ENCODE measurements around the gene ZKSCAN2.

ZKSCAN2 gene

DNA sequence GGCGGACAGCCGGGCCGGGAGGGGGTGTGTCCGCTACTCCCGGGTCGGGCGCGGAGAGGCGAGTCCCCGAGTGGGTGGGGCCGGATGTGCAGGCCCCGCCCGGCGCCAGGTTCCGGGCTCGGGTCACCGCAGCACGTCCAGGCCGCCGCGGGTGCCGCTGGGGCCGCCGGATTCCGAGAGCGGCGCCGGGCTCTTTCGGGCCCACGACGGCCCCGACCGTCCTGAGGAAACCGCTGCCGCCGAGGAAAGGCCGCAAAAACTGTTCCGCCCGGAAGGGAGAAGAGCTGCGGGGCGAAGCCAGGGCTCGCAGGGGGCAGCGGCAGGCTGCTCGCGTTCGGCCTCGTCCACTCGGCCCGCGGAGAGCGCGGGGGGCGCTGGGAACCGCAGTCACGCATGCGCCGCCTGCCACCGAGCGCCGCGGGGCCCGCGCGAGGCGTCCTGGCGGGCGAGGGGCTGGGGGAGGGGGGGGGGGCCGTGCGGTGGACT is at the start of gene ZKSCAN2:
TSS of gene ZKSCAN2 (minus strand) at position 376 of the 486 bp plus-strand sequence. CDS start 718 bp downstream, outside the sequence.
- peak; percentile 87 for DNase-seq (ENCODE audit: low spot score)

DNA sequence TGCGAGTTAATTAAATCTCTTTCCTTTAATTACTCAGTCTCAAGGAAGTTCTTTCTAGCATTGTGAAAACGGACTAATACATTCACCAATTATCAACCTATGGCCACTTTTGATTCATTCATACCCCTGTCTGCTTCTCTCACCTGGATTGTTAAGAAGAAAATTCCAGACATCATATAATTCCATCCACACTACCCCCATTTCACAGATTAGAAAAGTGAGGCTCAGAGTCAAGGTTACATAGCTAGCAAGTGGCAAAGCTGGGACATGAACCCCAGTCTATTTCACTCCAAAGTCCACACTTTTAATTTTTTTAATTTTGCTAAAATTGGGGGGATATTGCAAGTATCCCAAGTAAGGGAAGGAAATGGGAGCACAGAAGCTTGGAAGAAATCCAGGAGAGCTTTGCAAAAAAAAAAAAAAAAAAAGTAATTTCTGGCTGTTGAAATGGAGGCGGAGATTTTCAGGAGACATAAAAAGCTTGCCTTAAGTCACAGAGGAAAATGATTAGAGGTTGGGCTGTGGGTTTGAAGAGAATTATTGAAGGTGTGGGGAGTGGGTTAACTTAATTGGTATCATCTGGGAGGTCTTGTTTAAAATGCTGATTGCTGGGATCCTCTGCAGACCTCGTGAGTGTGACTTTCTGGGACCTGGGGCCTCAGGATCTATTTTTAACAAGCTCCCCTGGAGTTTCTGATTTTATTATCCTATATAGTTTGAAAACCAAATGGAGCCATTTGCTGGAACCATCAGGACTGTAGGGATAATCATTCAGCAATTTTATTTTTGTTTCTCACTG is 42.3 kb upstream of the ZKSCAN2 start:
- no peak for DNase-seq (ENCODE audit: low spot score)

DNA sequence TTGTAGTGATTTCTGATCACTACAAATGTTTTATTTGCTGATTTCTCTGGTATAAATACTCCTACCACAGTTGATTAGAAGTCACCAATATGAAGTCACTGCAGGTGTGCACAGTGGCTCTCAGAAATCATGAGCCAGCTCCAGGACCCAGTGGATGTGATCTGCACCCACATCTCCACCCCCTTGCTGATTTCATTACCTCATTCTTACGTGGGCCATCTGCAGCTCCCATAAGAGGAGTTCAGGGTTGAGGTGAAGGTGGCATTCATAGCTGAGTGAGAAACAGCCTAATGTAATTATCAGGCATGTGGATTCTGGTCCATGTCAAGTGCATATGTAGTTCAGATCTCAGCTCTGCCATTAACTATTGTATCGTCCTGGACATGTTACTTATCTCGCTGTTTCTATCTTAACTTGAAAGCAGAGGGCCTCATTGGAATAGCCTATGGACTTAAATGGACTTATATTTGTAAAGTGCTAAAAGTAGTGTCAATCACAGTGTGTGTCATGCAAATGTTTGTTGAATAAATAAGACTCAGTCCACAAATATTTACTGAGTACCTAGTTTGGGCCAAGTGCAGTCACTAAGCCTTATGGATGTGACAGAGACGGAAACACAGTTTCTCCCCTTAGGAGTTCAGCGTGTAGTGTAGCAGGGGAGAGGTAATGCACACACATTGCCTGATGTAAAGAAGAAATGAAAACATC is 40.7 kb upstream of the ZKSCAN2 start:
- no peak for DNase-seq (ENCODE audit: low spot score)

DNA sequence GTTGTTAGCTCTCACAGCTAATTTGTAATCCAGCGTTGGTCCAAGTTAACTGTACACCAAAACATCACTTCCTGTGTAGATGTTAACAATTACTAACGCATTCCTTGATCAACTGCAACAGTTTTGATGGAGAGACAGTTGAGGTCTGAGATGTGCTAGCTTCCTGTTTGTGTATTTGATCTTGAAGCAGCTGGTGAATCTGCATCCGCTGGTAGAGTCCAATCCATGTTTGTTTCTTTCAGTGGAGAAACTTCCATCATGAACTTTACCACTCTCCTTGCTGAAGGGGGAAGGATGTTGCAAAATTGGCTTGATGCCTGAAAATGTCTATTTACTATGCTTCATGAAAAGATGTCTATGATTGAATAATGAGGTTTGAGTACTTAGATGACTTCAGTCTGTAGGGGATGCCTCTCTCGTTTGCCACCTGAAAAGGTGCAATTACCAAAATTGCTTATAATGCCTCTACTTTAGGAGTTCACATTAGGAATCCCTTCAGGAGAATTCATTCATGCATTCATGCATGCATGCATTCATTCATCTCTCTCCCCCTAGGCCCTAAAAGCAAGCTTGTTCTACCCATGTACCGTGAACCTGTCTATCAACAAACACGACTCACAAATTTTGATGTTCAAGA is 39.6 kb upstream of the ZKSCAN2 start:
- no peak for DNase-seq (ENCODE audit: low spot score)

DNA sequence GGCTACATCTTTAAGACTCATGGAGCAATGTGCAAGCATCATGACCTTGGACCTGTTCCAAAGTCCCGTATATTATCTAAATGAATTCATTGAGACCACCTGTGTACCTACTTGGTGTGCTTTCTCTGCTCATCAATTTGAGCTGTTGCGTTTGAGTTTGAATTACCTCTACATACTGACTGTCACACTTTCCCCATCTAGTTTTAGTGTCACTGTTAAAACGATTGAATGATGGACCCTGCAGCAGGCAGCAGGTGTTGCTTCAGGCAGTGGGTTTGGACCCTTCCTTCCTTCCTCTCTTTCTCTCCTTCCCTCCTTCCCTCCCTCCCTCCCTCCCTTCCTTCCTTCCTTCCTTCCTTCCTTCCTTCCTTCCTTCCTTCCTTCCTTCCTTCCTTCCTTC is 33.9 kb upstream of the ZKSCAN2 start:
- no peak for DNase-seq (ENCODE audit: low spot score)

DNA sequence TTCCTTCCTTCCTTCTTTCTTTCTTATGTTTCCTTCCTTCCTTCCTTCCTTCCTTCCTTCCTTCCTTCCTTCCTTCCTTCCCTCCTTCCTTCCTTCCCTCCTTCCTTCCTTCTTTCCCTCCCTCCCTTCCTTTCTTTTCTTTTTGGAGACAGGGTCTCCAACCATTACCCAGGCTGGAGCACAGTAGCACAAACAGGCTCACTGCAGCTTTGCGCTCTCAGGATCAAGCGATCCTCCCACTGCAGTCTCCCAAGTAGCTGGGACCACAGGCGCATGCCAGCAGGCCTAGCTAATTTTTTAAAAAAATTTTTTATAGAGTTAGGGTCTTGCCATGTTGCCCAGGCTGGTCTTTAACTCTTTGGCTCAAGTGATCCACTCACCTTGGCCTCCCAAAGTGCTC is 31.8 kb upstream of the ZKSCAN2 start:
- no peak for DNase-seq (ENCODE audit: low spot score)

DNA sequence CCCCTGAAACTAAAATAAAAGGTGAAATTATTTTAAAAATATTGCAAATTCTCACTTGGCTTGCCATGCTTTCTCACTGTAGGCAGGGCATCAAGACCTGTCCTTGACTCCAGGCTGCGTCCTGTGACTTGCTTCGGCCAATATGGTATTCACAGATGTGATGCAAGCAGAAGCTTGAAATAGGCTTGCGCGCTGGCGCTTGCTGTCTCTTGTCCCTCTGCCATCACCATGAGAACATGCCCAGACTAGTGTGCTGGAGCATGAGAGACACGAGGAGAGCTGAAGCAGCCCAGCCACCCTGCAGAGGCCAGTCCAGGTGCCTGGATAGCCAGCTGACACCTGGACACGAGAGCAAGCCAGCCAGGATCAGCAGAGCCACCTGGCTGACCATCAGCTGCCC is 21.8 kb upstream of the ZKSCAN2 start:
- DNase-seq (ENCODE audit: low spot score): no peak

DNA sequence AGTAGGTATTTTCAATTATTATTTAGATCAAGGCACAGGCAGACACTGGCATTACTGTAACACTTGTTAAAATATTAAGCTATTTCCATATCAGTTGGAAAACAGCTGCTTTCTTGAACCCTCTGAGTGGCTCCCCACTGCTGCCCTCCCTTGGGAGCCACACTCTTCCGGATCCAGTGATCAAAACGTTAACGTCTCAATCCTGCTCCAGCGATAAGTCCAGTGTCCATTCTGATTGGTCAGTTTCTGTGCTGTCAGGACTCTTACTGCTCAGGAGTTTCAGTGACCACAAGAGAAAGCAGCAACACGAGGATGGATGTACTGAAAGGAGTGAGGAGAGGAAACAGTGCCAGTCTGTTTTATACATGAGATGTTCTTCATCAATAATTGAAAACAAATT is 13.8 kb upstream of the ZKSCAN2 start:
- DNase-seq (ENCODE audit: low spot score): no peak

DNA sequence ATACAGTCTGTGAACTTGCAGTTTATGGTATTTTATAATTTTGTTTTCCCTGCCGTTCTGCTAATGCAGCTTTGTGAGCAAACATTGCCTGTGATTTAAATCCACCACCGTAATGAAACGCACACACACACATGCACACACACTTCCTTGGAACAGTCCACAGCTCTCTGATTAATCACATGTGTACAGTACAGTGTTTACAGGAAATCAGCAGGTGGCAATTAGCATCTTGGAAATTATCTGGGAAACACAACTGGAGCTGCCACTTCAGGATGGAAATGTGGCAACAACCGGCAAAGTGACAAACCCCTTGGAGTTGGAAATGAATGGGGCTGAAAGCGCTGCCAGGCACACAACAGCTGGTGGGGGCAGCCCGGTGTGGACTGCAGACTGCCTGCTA is 12.9 kb upstream of the ZKSCAN2 start:
- DNase-seq (ENCODE audit: low spot score): no peak

DNA sequence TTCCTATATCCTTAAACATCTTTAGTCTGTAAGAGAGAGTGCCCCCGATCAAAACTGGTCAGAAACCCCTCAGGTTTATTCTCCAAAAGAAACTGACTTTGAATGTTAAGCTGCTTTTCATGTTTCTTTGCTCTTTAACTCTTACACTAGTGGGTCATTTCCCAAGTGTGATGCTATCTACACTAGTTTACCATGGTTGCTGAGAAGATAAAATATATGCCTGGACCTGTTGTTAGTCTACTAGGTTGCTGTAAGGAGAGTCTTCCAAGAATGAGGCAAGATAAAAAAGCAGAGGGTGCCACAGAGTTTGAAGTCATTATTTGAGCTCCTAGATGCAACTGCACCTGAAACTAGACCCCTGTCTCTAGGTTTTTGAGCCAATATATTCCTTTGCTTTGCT is 12.2 kb upstream of the ZKSCAN2 start:
- no peak for DNase-seq (ENCODE audit: low spot score)

DNA sequence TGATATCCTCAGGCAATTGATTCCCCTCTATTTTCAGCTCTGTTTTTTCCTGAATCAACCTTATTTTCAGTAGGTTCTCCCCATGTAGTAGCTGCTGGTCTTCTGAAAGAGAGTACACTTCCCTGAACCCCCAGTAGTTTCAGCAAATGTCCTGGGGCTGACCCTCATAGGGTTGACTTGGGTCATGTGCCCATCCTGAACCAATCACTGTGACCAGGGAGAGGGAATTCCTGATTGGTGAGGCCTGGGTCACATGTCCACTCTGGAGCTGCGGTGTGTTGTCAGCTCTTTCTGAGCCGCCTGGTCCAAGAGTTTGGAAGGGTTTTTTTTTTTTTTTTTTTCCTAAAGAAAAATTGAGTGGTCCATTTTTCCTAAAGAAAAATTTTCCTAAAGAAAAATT is 8.3 kb upstream of the ZKSCAN2 start:
- DNase-seq (ENCODE audit: low spot score): no peak

DNA sequence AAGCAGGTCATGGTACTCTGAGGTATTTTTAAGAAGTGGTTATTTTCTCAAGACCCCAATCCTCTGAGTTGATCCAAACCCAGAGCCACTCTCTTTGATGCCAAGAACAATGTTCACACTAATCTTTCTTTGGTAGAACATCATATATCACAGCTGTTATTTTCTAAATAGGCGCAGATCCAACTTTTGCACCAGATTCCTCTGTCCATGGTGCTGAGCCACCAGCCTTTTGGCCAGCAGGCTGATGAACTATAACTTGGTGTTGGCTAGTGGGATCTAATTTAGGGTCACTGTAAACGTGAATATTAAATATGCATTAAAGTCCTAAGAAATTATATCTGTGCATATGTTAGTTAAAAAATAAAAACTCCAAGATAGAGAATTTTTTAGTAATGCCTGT is 7.0 kb upstream of the ZKSCAN2 start:
- no peak for DNase-seq (ENCODE audit: low spot score)

DNA sequence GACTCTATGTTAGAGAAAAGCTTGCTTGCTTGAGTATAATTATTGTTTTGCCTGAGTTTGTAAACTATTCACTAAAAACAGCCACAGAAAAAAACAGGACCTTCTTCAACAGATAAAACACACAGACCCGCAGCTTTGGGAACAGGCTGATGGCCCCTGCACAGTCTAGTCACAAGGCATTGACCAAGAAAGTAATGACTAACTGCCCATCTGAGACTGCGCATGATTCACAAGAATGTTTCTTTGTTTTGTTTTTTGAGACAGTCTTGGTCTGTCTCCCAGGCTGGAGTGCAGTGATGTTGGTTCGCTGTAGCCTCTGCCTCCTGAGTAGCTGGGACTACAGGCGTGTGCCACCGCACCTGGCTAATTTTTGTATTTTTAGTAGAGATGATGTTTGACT is 2.8 kb upstream of the ZKSCAN2 start:
- no peak for DNase-seq (ENCODE audit: low spot score)

DNA sequence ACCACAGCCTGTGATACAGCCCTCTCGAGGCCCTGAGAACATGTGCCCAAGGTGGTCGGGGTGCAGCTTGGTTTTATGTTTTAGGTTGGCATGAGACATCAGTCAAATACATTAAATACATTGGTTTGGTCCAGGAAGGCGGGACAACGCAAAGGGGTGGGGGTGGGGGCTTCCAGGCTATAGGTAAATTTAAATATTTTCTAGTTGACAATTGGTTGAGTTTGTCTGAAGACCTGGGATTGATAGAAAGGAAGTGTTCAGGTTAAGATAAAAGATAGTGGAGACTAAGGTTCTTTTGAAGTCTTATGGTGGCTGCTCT is 1.2 kb upstream of the ZKSCAN2 start:
- no peak for DNase-seq (ENCODE audit: low spot score)

DNA sequence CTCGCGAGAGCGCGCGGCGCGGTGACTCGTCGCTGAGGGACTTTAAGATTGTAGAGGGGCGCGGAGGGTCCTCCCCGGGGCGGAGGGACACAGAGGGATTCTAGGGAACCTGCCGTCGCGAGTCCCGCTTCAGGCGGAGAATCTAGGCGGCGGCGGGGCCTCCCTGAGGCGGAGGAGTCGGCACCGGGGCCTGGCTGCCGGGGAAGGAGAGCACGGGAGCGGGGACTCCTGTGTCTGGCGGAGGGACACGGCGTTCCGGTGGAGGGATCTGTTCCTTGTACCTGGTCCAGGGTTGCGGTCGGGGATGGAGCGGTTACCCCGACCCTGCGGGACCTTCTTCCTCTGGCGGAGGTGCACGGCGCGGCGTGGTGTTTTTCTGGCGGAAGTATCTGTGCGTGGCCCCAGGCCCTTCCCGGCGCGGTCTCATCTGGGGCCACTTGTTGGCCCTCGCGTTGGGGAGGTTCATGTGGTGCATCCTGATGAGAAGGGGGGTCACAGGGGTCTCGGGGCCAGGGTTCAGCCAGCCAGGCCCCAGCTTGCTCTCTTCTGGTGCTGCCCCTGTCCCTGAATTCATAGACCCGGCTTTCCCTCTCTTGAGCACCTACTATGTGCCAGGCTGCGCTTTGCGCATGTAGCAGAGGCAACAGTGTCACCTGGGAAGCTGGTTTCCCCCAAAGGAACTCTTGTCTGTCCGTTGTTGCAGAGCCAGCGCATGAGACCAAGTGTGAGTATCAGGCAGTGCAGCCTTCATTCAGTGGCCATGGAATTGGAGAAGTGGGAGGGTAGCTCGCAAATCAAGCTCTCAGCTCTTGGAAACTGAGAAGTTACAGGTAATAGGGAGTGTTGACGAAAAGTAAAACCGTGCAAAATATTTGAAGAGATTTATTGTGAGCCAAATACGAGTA is 563 bp upstream of the ZKSCAN2 start:
- peak; percentile 77 for DNase-seq (ENCODE audit: low spot score)

DNA sequence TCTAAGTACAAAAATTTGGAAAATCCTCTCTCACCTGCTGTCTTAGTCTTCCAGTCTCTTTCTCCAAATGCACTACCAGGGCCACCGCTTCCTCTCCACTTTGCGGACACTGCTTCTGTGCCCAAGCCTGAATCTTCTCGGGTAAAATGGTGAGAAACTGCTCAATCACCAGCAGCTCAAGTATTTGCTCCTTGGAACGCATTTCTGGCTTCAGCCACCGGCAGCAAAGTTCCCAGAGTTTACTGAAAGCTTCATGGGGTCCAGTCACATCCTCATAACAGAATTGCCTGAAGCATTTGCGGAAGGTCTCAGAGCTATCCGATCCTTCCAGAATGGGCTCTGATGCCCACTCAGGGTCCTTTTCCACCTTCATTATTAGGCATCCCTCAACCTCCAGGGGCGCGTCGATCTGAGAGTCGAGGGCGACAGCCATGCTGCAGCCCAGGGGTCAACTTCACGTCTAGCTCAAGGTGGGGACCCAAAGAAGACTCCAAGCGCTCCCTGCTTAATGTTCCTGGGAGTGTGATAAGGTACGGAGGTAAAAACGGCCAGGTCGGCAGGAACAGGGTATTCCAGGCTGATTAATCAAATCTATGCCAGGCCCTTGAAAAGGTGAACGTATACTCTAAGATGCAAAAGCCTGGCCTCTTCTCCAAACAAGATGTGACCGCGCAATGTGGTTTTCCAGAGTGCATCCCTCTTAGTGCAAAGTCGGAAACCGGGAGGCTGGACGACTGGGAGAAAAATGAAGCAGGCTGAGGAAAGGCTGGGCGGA is 763 bp downstream of the ZKSCAN2 start:
- no peak for DNase-seq (ENCODE audit: low spot score)

DNA sequence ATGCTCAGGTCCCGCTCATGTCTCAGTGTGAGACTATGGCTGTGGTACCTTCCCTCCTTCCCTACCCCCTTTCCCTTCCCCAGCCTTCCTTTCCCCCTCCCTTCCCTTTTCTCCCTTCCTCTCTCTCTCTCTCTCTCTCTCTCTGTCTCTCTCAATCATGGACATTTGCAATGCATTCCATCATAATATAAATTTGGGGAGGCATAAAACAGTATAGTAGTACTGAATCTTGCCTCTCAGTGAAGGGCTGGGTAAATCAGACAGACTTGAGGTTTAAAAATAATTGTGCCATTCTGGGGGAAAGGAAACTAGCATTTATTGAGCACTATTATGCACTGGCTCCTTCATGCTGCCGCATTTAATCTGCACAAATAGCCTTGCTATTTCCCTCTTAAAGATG is 4.3 kb downstream of the ZKSCAN2 start:
- DNase-seq (ENCODE audit: low spot score): no peak

DNA sequence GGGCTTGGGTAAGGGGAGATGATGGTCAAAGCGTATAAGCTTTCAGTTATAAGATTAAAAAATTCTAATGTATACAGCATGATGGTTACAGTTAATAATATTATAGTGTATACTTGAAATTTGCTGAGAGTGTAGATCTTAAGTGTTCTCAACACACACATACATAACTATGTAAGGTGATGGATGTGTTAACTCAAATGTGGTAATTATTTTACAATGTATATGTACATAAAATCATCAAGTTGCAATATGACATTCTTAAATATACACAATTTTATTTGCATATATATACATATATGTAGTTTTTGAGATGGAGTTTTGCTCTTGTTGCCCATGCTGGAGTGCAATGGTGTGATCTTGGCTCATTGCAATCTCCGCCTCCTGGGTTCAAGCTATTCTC is 7.2 kb downstream of the ZKSCAN2 start:
- no peak for DNase-seq (ENCODE audit: low spot score)

DNA sequence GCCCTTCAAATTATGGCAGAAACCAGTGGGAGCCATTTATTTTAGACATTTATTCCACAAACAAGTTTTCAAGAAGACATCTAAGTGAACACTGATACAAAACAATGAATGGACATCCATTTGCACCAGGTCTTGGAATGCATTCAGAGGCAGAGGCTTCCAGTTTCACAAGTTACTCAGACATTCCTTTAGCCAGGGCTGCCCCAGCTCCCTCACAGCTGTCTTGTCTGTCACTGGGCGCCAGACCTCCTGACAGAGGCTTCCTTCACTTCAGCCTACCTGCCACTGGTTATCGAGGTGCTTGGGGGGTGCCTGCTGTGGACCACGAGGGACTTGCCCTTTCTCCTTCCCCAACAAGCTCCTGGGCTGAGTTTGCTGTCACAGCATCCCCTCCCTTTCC is 21.7 kb downstream of the ZKSCAN2 start:
- DNase-seq (ENCODE audit: low spot score): no peak

DNA sequence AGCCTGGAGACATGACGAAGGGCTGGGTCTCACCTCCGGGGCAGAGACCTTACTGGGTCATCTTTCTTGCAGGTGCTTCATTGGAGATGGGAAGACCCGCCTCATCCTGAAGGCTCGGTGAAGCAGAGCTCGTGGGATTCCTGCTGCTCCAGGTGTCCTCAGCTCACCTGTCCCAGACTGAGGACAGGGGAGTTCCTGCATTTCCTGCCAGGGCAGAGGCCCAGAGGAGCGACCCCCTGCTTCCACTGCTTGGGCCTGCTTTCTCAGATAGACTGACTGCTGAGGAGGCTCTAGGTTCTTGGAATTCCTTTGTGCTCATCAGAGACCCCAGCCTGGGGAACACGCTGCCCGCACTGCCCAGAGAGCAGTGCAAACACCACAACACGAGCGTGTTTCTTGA is 29.3 kb downstream of the ZKSCAN2 start:
- no peak for DNase-seq (ENCODE audit: low spot score)

DNA sequence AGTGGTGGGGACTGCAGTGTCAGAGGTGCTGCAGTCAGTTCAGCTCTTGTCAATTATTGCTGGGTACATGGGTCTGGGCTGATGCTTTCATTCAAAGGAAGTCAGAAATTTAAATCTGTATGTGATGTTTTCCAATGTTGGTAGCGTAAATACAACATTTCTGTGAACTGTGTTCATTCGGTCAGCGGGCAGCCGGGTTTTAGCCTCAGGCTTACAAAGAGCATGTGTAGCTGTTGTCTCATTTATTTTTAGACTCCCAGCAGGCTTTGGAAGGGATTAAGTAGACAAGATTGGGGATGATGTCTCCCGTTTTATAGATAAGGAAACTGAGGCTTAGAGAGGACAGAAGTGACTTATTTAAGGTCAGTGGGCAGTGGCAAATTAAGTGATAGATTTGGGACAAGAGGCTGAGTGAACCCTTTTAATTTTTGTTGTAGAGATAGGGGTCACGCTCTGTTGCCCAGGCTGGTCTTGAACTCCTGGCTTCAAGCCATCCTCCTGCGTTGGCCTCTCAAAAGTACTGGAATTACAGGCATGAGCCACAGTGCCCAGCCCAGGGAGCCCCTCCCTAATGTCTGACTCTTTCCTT is 32.8 kb downstream of the ZKSCAN2 start:
- no peak for DNase-seq (ENCODE audit: low spot score)

All from putamen (tissue), 1 donor.